PC-3 (cell line): ENCODE measurements around the gene HCFC1. TPM values are rescaled to one million over a fixed set of nuclear protein-coding genes. Genes with fewer than 3 reads are reported as not detected.

Source experiments
- ATAC-seq: fragments of 200-7000 bp; cut with Tn5 transposase; 2 replicates; pipeline ENCODE4 v1.9.1; 2020; ENCODE audit warnings: mild to moderate bottlenecking, moderate library complexity
- BruUV-seq: library from RNA; stranded (reverse); fragments of 400-500 nt; replicated peaks from 2 replicates; lab custom pipeline; 2021; lab: Mats Ljungman, UMichigan
- CTCF ChIA-PET: fragments of 300-600 bp; sonication (Branson Sonifier 250); formaldehyde crosslinking; loops from one replicate; lab custom pipeline; 2022; ENCODE audit warnings: antibody characterized with exemption; lab: Charles Lee
- POLR2A ChIA-PET: fragments of 300-600 bp; sonication (Branson Sonifier 250); formaldehyde crosslinking; loops from one replicate; lab custom pipeline; 2022; ENCODE audit warnings: antibody characterized with exemption; ENCODE audit not compliant: unreplicated experiment; lab: Charles Lee
- DNase-seq: peaks from one replicate; pipeline ENCODE4 v3.0.0-alpha.2; 2015
- H2AFZ ChIP-seq: fragments of 300-600 bp; sonication (generic); 2 replicates; pipeline ENCODE4 v1.6.0; 2016; ENCODE audit warnings: antibody characterized with exemption, low read length
- H3F3A ChIP-seq: fragments of 300-600 bp; sonication (generic); one replicate; pipeline ENCODE4 v1.6.0; 2017; ENCODE audit warnings: antibody characterized with exemption, low read length, control low read depth, mild to moderate bottlenecking; ENCODE audit not compliant: unreplicated experiment
- H3K27ac ChIP-seq: fragments of 300-600 bp; sonication (generic); 2 replicates; pipeline ENCODE4 v1.5.1; 2016; ENCODE audit warnings: mild to moderate bottlenecking, low read length
- H3K27me3 ChIP-seq: fragments of 300-600 bp; sonication (generic); 2 replicates; pipeline ENCODE4 v1.6.1; 2016; ENCODE audit warnings: low read length, mixed read lengths
- H3K36me3 ChIP-seq: fragments of 300-600 bp; sonication (generic); 2 replicates; pipeline ENCODE4 v1.6.1; 2016; ENCODE audit warnings: low read depth, mixed run types, low read length, mixed read lengths
- H3K4me1 ChIP-seq: fragments of 300-600 bp; sonication (generic); 2 replicates; pipeline ENCODE4 v1.5.1; 2016; ENCODE audit warnings: low read length; ENCODE audit not compliant: insufficient read depth
- H3K4me2 ChIP-seq: fragments of 300-600 bp; sonication (generic); 2 replicates; pipeline ENCODE4 v1.6.0; 2016; ENCODE audit warnings: low read length
- H3K4me3 ChIP-seq: fragments of 300-600 bp; sonication (generic); 2 replicates; pipeline ENCODE4 v1.5.1; 2016; ENCODE audit warnings: mild to moderate bottlenecking, low read length, mixed read lengths
- H3K79me2 ChIP-seq: fragments of 300-600 bp; sonication (generic); 2 replicates; pipeline ENCODE4 v1.6.1; 2017; ENCODE audit warnings: low read length, mixed read lengths
- H3K9ac ChIP-seq: fragments of 300-600 bp; sonication (generic); 2 replicates; pipeline ENCODE4 v1.6.0; 2016; ENCODE audit warnings: mild to moderate bottlenecking, low read length
- H3K9me2 ChIP-seq: fragments of 300-600 bp; sonication (generic); replicated peaks from 2 replicates; pipeline ENCODE4 v1.6.1; 2016; ENCODE audit warnings: mixed run types, low read length, mixed read lengths
- H3K9me3 ChIP-seq: fragments of 300-600 bp; sonication (generic); 2 replicates; pipeline ENCODE4 v1.6.1; 2016; ENCODE audit warnings: low read length, mixed read lengths
- H4K20me1 ChIP-seq: fragments of 300-600 bp; sonication (generic); 2 replicates; pipeline ENCODE4 v1.6.1; 2016; ENCODE audit warnings: low read length, mixed read lengths
- CTCF ChIP-seq: fragments of 300-600 bp; sonication (generic); conservative IDR thresholded peaks from 2 replicates; pipeline ENCODE4 v1.5.1; 2017; ENCODE audit warnings: antibody characterized with exemption, low read depth, mild to moderate bottlenecking, low read length
- EZH2 ChIP-seq: fragments of 300-600 bp; sonication (generic); IDR thresholded peaks from one replicate; pipeline ENCODE4 v1.6.1; 2017; ENCODE audit warnings: antibody characterized with exemption, mild to moderate bottlenecking, low read length; ENCODE audit not compliant: unreplicated experiment
- EZH2phosphoT487 ChIP-seq: fragments of 300-600 bp; sonication (generic); IDR thresholded peaks from 2 replicates; pipeline ENCODE4 v1.6.1; 2018; ENCODE audit warnings: mild to moderate bottlenecking, antibody characterized with exemption, low read length, borderline replicate concordance
- intact Hi-C: fragments of 100-400 bp; cut with micrococcal nuclease; formaldehyde crosslinking; loops from 2 replicates; pipeline ENCODE4 v1.9.0; 2023
- total RNA-seq: library from RNA; depleted of rRNA; stranded (reverse); fragments of >200 nt; gene quantifications from 2 replicates; pipeline ENCODE4 v1.2.3, GENCODE V29; 2014

HCFC1 gene
- total RNA-seq, 1 experiment from 2014 or later: 66.9 TPM

- Histone ChIP-seq H3K9me2 (no peaks in the 10 kb centered on the region), H3K9ac (no peak overlapping the region), H3K9me3 (no peaks in the 10 kb centered on the region), H3K27me3 (no peaks in the 10 kb centered on the region), H3K27ac (no peak overlapping the region), H3K36me3 (peaks cover 10% of the 10 kb centered on the region; the same call in 1 of the 2 replicates), H4K20me1 (peaks cover 38% of the 10 kb centered on the region), H3F3A (no peaks in the 10 kb centered on the region), H3K79me2 (peaks cover 85% of the 10 kb centered on the region), H3K4me1 (peaks cover 17% of the 10 kb centered on the region), H2AFZ (no peak overlapping the region), H3K4me2 (peak overlapping the region; percentile 87), H3K4me3 (no peak overlapping the region)
- no peak for TF ChIP-seq EZH2phosphoT487
- TF ChIP-seq CTCF: no peak
- no peak for TF ChIP-seq EZH2
- intact Hi-C loops: no loop called here
- ATAC-seq: no peak
- no TSS peak for BruUV-seq
- ChIA-PET POLR2A (no interaction called here), CTCF (interaction anchor here (1.6 kb wide), 1 partner anchor 39 kb away, joined by 5 read pairs; no protein-coding TSS in a partner anchor)
- DNase-seq: no peak
Measured at GRCh38 chrX:153966841-153967535, 4.6 kb downstream of the HCFC1 start.

DNA sequence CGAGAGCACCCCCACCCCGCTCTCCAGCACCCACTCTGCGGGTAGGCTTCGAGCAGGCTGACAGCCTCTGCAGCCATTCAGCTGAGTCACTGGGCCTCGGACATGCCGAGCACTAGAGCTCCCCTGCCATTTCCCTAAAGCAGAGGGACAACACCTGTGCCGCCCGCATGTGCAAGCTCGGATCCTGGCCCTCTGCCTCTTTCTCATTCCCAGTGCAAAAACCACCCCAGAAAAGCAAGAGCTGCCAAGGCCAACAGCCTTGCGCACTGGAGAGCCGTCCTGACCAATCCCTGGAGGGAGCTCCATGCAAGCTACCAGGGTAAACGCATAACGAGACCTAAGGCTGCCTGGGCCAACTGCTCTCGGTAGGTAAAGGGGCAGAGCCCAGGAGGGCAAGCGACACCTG is 5.3 kb downstream of the HCFC1 start:
- no peaks in the 10 kb centered on the region for H3K9me3 ChIP-seq
- H3K4me2 ChIP-seq: no peak overlapping the region
- no peak for DNase-seq
- H3K27me3 ChIP-seq: no peaks in the 10 kb centered on the region
- ATAC-seq: no peak
- no peaks in the 10 kb centered on the region for H3F3A ChIP-seq
- intact Hi-C loops: no loop called here
- ChIA-PET CTCF (interaction anchor here (1.6 kb wide), 1 partner anchor 38 kb away, joined by 5 read pairs; no protein-coding TSS in a partner anchor), POLR2A (no interaction called here)
- H3K4me1 ChIP-seq: peaks cover 17% of the 10 kb centered on the region
- H3K9me2 ChIP-seq: no peaks in the 10 kb centered on the region
- no TSS peak for BruUV-seq
- H3K9ac ChIP-seq: no peak overlapping the region
- peaks cover 82% of the 10 kb centered on the region for H3K79me2 ChIP-seq
- no peak overlapping the region for H2AFZ ChIP-seq
- H3K27ac ChIP-seq: no peak overlapping the region
- H4K20me1 ChIP-seq: peaks cover 38% of the 10 kb centered on the region
- peaks cover 15% of the 10 kb centered on the region; the same call in 1 of the 2 replicates for H3K36me3 ChIP-seq
- no peak overlapping the region for H3K4me3 ChIP-seq
- TF ChIP-seq EZH2phosphoT487 (no peak), EZH2 (no peak), CTCF (no peak)

- Histone ChIP-seq H3K9ac (no peak overlapping the region), H3K4me3 (no peak overlapping the region), H3K4me2 (no peak overlapping the region), H3K36me3 (peaks cover 18% of the 10 kb centered on the region; the same call in 1 of the 2 replicates), H3K4me1 (peaks cover 17% of the 10 kb centered on the region), H3F3A (no peaks in the 10 kb centered on the region), H3K27ac (no peak overlapping the region), H3K9me2 (no peaks in the 10 kb centered on the region), H3K9me3 (no peaks in the 10 kb centered on the region), H4K20me1 (peaks cover 38% of the 10 kb centered on the region), H3K79me2 (peaks cover 75% of the 10 kb centered on the region), H3K27me3 (no peaks in the 10 kb centered on the region), H2AFZ (no peak overlapping the region)
- intact Hi-C loops: no loop called here
- ChIA-PET POLR2A (no interaction called here), CTCF (interaction anchor here (0.6 kb wide), 1 partner anchor 44 kb away, joined by 5 read pairs; no protein-coding TSS in a partner anchor)
- no TSS peak for BruUV-seq
- TF ChIP-seq CTCF (no peak), EZH2 (no peak), EZH2phosphoT487 (no peak)
- DNase-seq: no peak
- ATAC-seq: no peak
Measured at GRCh38 chrX:153965406-153965805, 6.2 kb downstream of the HCFC1 start.
